C4-2B (cell line): ENCODE measurements around the gene MTMR1.
A peak's percentile ranks its signal among the peaks of the same experiment; 100 is the strongest.

ENCODE experiments used
- H3K27ac ChIP-seq: fragments of 450-650 bp; 2 replicates; pipeline ENCODE4 v1.5.1; 2017
- ZFX ChIP-seq: fragments of 450-650 bp; IDR thresholded peaks from 2 replicates; pipeline ENCODE4 v1.6.1; 2017
- TF ChIP-seq, protein P1 (sequence below): fragments of 450-650 bp; conservative IDR thresholded peaks from 2 replicates; pipeline ENCODE4 v1.5.1; 2017; ENCODE audit warnings: mild to moderate bottlenecking

Gene MTMR1

DNA sequence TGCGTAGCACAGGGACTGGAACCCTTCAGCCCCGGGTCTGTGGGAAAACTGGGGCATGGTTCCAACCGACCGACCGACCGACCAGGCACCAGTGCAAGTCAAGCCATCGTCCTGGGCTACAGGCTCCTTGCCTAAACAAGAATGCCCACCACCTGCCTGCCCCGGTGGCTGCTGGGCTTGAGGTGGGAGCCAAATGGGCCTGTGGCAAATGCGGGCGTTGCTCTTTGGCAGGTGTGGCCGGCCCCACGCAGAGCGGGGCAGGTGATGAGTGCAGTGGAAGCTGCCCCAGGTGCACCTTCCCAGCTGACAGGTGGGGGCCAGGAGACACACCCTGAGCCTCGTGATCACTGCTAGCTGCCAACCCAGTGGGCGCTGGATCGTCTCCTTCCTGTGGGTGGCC lies 77.9 kb downstream of the MTMR1 start:
- H3K27ac ChIP-seq: no peak overlapping the region
- no peak for TF ChIP-seq ZFX
- TF ChIP-seq, protein P1, sequence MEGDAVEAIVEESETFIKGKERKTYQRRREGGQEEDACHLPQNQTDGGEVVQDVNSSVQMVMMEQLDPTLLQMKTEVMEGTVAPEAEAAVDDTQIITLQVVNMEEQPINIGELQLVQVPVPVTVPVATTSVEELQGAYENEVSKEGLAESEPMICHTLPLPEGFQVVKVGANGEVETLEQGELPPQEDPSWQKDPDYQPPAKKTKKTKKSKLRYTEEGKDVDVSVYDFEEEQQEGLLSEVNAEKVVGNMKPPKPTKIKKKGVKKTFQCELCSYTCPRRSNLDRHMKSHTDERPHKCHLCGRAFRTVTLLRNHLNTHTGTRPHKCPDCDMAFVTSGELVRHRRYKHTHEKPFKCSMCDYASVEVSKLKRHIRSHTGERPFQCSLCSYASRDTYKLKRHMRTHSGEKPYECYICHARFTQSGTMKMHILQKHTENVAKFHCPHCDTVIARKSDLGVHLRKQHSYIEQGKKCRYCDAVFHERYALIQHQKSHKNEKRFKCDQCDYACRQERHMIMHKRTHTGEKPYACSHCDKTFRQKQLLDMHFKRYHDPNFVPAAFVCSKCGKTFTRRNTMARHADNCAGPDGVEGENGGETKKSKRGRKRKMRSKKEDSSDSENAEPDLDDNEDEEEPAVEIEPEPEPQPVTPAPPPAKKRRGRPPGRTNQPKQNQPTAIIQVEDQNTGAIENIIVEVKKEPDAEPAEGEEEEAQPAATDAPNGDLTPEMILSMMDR: no peak

DNA sequence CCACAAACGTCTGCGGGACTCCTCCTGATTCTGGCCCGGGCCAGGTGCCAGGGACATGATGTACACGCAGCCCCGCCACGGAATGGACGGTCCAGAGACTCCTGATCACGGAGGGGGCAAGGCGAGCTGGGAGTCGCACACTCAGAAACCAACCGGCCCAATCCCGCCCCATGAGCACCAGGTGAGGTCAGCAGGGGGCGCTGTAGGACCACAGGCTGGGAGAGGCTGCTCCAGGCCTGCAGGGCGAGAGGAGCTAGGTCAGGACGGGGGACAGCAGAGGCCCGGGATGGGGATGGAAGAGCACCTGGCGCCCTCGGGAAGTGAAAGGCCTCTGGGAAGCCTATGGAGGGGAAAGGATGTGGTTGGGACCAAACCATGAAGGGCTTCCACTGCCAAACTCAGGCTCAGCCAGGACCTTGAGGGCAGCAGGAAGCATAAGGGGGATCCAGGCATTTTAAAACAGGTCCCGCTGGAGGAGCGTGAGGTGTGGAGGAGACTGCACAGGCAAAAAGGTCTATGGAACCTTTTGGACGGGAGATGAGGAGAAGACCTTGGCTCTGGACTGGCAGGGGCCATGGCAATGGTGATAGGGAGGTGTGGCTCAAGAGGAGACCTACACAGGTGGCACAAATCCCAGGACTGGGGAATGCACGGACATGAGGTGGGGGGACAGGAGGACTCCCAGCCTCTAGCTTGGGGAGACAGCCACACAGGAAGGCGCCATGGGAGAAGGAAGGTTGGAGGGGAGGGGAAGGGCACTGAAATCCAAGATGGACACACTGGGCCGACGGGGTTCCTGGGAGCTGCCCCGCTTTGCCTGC lies 79.2 kb downstream of the MTMR1 start:
- H3K27ac ChIP-seq: no peak overlapping the region
- TF ChIP-seq ZFX: no peak
- TF ChIP-seq, protein P1: peak; percentile 82

DNA sequence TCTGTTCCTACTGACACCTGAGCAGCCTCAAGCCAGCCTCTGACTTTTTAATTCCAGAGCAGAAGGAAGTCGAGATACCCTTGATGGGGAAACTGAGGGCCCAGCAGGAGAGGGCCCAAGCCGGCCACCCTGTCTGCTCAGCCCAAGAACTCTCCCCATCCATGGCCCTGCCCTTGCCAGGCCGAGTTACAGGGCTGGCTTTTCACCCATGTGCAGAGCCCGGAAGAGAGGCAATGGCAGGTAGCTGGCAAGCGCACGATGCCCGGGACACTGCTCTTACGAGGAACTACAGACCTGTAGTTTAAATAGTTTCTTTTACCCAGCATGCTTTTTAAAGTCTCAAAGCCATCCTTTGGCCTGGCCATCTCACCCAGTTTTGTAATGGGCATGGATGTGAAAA lies 79.9 kb downstream of the MTMR1 start:
- H3K27ac ChIP-seq: no peak overlapping the region
- TF ChIP-seq, protein P1: no peak
- no peak for TF ChIP-seq ZFX

DNA sequence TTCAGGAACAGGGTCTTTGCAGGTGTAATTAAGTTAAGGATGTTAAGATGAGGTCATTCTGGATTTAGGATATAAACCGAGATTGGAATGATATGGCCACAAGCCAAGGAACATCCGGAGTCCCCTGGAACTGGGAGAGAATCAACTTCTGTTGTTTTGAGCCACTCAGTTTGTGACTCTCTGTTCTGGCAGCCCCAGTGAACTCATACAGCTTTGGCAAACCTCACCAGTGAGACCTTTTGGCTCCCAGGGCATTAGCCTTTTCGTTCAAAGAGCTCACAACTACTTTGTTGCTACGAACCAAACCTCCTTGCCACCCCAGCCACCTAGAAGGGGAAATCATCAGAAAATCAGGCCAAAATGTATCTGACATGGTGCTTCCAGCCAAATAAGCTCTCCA lies 80.4 kb downstream of the MTMR1 start:
- TF ChIP-seq ZFX: no peak
- TF ChIP-seq, protein P1: no peak
- no peak overlapping the region for H3K27ac ChIP-seq

DNA sequence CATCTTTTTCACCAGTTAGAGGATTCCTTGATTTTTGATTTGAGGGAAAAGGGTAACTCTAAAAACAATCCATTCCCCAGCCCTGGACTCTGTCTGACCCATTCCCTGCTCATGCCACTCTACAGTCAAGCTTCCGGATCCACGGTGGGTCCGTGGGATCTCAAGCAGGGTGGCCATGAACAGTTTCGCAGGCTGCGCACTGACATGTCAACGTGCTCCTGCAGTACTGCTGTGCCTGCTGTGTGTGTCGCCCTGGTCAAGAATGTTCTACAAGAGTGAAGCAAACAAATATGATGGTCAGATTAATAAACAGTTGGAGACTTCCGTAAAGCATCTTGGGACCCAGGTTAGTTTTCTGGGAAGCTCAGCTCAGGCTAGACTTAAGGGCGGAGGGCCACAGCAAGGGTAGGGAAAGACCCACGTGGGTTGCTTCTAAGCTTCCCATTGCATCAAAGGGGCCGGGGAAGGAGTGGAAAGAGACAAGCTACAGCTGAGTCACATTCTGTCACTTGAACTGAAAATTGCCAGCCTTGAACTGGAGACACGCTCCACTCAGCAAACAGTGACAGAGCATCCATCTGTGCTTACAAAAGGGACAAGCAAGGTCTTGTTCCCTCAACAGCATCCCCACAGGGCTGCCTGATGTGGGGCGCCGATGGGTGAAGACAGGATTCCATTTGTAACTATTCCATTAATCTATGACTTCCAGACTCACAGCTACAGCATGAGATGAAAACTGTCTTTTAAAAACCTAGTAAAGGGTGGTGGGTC lies 81.8 kb downstream of the MTMR1 start:
- H3K27ac ChIP-seq: no peak overlapping the region
- no peak for TF ChIP-seq ZFX
- TF ChIP-seq, protein P1: no peak

DNA sequence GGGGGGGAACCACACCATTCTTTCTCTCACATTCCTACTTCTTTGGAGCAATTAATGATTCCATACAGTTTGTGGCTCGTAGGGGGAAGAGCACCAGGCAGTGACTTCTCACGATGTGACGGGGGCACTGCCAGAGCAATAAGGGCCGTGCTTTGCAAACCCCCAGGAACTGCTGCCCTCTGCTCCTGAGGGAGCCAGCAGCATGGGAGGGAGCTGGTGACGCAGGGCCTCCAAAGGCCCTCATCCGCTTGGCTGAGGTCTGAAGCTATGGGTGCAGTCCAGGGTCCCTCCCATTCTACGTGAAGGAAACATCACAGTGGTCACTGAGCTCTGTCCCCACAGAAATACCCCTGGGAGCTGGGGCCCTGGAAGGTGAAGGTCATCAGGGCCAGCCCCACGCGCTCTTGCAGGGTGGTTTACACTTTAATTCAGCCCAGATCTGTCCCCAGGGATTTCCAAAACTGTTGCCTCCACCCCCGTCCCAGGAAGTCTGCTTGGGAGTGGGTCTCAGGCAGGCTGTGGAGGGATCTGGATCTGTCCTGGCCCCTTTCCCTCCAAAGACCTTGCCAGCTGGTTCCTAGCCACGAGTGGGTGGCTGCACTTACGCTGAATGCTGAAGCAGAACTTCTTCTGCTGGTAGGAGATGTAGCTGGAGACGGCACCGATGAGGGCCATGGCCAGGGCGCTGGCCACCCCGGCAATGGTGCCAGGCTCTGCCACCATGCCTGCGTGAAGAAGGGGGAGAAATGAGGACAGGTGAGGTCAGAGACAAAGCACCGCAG lies 82.6 kb downstream of the MTMR1 start:
- no peak for TF ChIP-seq ZFX
- TF ChIP-seq, protein P1: no peak
- H3K27ac ChIP-seq: no peak overlapping the region
